K562 (cell line): ENCODE results near the gene SLC24A3. TPM values are rescaled to one million over a fixed set of nuclear protein-coding genes. Genes with fewer than 3 reads are reported as not detected.

ENCODE experiments used
- ARID4B ChIP-seq: sonication (generic); formaldehyde crosslinking; IDR thresholded peaks from 2 replicates; pipeline ENCODE4 v1.8.0; 2022; ENCODE audit warnings: mild to moderate bottlenecking, missing genetic modification reagents
- CBFA2T3 ChIP-seq: fragments of 450-650 bp; IDR thresholded peaks from 2 replicates; pipeline ENCODE4 v1.6.1; 2017
- E2F4 ChIP-seq: sonication (generic); formaldehyde crosslinking; IDR thresholded peaks from 2 replicates; pipeline ENCODE4 v1.8.0; 2022; ENCODE audit warnings: mild to moderate bottlenecking, low read depth, missing genetic modification reagents
- GATA2 ChIP-seq: sonication (generic); formaldehyde crosslinking; IDR thresholded peaks from 2 replicates; pipeline ENCODE4 v1.4.0; 2020; ENCODE audit warnings: mild to moderate bottlenecking, missing genetic modification reagents
- HNRNPLL ChIP-seq: fragments of 200-400 bp; formaldehyde crosslinking; IDR thresholded peaks from 2 replicates; pipeline ENCODE4 v1.6.1; 2017; ENCODE audit warnings: low read length, low read depth, mild to moderate bottlenecking; ENCODE audit not compliant: poor library complexity, severe bottlenecking
- ZBTB17 ChIP-seq: fragments of 450-650 bp; formaldehyde crosslinking; IDR thresholded peaks from 2 replicates; pipeline ENCODE4 v1.4.0; 2020; ENCODE audit warnings: mild to moderate bottlenecking
- ZNF586 ChIP-seq: fragments of 450-650 bp; formaldehyde crosslinking; conservative IDR thresholded peaks from 2 replicates; pipeline ENCODE4 v1.4.0; 2020; ENCODE audit warnings: mild to moderate bottlenecking, moderate library complexity
- polyA plus RNA-seq, 8 experiments: library from polyadenylated mRNA; depleted of rRNA in 4 of 8; stranded (reverse) in 5 of 8; unstranded in 3 of 8; fragments of >200 nt; fragmentation: Nextera tagmentation in 2 of 8; fragmentation: Illumina TruSeq in 1 of 8; extraction: Ambion mirVana in 2 of 8; extraction: Trizol in 1 of 8; gene quantifications; 2 replicates each; pipeline versions ENCODE4 v1.2.1 to v1.2.3, GENCODE V29; 2011 to 2014; ENCODE audit warnings: inconsistent platforms in 1 of 8, missing spikeins in 1 of 8
- total RNA-seq, 7 experiments: library from RNA; depleted of rRNA in 6 of 7; stranded (reverse); fragments of >200 nt in 6 of 7; fragmentation: Illumina TruSeq in 2 of 7; extraction: Trizol in 2 of 7; gene quantifications; 2 replicates each; pipeline versions ENCODE4 v1.2.1 to v1.2.3, GENCODE V29; 2011 to 2021; ENCODE audit warnings: low replicate concordance in 1 of 7
- TF ChIP-seq, protein P1 (sequence below): fragments of 450-650 bp; IDR thresholded peaks from 2 replicates; pipeline ENCODE4 v1.6.1; 2018; ENCODE audit not compliant: partially characterized antibody
- TF ChIP-seq, protein P2 (sequence below): fragments of 250-450 bp; sonication (Bioruptor Pico); IDR thresholded peaks from 2 replicates; pipeline ENCODE4 v1.9.0; 2021; ENCODE audit warnings: mild to moderate bottlenecking
- TF ChIP-seq, protein P3 (sequence below): fragments of 450-650 bp; formaldehyde crosslinking; IDR thresholded peaks from 2 replicates; pipeline ENCODE4 v1.4.0; 2022; ENCODE audit warnings: missing genetic modification characterization
- TF ChIP-seq, protein P4 (sequence below), 2 experiments: fragments of 450-650 bp in 1 of 2; sonication (generic) in 1 of 2; formaldehyde crosslinking in 1 of 2; IDR thresholded peaks in 1 of 2; conservative IDR thresholded peaks in 1 of 2; 2 replicates each; pipeline versions ENCODE4 v1.6.1 to v1.8.1; 2016 to 2023; ENCODE audit warnings: mild to moderate bottlenecking in 2 of 2, moderate library complexity in 2 of 2, inconsistent platforms in 1 of 2, missing genetic modification reagents in 1 of 2

SLC24A3 gene
- total and polyA plus RNA-seq, 9 of the 15 experiments (the other 6 are each of a cell fraction or from before 2014, with no cell fraction given) = not detected

- TF ChIP-seq, protein P1, sequence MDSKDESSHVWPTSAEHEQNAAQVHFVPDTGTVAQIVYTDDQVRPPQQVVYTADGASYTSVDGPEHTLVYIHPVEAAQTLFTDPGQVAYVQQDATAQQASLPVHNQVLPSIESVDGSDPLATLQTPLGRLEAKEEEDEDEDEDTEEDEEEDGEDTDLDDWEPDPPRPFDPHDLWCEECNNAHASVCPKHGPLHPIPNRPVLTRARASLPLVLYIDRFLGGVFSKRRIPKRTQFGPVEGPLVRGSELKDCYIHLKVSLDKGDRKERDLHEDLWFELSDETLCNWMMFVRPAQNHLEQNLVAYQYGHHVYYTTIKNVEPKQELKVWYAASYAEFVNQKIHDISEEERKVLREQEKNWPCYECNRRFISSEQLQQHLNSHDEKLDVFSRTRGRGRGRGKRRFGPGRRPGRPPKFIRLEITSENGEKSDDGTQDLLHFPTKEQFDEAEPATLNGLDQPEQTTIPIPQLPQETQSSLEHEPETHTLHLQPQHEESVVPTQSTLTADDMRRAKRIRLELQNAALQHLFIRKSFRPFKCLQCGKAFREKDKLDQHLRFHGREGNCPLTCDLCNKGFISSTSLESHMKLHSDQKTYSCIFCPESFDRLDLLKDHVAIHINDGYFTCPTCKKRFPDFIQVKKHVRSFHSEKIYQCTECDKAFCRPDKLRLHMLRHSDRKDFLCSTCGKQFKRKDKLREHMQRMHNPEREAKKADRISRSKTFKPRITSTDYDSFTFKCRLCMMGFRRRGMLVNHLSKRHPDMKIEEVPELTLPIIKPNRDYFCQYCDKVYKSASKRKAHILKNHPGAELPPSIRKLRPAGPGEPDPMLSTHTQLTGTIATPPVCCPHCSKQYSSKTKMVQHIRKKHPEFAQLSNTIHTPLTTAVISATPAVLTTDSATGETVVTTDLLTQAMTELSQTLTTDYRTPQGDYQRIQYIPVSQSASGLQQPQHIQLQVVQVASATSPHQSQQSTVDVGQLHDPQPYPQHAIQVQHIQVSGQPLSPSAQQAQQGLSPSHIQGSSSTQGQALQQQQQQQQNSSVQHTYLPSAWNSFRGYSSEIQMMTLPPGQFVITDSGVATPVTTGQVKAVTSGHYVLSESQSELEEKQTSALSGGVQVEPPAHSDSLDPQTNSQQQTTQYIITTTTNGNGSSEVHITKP = no peak
- TF ChIP-seq CBFA2T3 (no peak), HNRNPLL (no peak), ARID4B (CRISPR knock-in tag) (no peak), E2F4 (CRISPR knock-in tag) (no peak), GATA2 (CRISPR knock-in tag) (no peak), ZBTB17 (CRISPR knock-in tag) (no peak), ZNF586 (CRISPR knock-in tag) (no peak)
- TF ChIP-seq, protein P2, sequence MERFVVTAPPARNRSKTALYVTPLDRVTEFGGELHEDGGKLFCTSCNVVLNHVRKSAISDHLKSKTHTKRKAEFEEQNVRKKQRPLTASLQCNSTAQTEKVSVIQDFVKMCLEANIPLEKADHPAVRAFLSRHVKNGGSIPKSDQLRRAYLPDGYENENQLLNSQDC = no peak
- TF ChIP-seq, protein P3, sequence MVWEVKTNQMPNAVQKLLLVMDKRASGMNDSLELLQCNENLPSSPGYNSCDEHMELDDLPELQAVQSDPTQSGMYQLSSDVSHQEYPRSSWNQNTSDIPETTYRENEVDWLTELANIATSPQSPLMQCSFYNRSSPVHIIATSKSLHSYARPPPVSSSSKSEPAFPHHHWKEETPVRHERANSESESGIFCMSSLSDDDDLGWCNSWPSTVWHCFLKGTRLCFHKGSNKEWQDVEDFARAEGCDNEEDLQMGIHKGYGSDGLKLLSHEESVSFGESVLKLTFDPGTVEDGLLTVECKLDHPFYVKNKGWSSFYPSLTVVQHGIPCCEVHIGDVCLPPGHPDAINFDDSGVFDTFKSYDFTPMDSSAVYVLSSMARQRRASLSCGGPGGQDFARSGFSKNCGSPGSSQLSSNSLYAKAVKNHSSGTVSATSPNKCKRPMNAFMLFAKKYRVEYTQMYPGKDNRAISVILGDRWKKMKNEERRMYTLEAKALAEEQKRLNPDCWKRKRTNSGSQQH (CRISPR knock-in tag) = no peak
- TF ChIP-seq, protein P4, sequence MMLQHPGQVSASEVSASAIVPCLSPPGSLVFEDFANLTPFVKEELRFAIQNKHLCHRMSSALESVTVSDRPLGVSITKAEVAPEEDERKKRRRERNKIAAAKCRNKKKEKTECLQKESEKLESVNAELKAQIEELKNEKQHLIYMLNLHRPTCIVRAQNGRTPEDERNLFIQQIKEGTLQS (IDR thresholded peaks at IDR 0.05) = no peak
- TF ChIP-seq, protein P4 (CRISPR knock-in tag; conservative IDR thresholded peaks at IDR 0.05) = no peak
These were observed 407.5 kb downstream of the SLC24A3 start (continued) for GRCh38 chr20:19619904-19620430.
